ENCODE data around the gene OVAAL.
"Not testable (repeated sequence)": the region's sequence is repeated elsewhere in the genome, so short reads cannot be mapped to it uniquely, and the experiment has no call there.

Gene OVAAL

GRCh38 chr1:180542113-180542837, 16.5 kb upstream of the OVAAL start:
- DNase-seq: no peak

- DNase-seq: no peak
These were observed 16.0 kb upstream of the OVAAL start for GRCh38 chr1:180542838-180543145.

DNA sequence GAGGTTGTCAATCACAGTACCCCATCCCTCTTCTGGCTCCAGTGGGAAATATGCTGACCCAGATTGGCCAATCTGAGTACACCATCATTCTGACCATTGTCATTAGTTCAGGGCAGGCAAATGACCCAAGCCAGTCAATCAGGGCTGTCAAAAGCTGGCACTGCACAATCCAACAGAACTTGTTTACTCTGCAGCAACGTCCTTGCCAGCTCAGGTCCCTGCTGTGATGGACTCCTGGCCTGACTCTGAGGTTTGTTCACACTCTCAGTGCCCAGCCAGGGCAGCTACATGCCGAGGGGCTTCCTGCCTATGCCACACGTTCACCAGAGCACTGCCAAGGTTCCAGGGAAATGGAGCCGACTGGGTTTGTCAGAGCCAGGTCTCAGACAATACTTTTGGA, 14.7 kb upstream of the OVAAL start:
- no peak for DNase-seq

GRCh38 chr1:180545991-180546390, 12.8 kb upstream of the OVAAL start:
- DNase-seq: no peak

GRCh38 chr1:180548686-180549317, 10.0 kb upstream of the OVAAL start:
- peak; percentile 89 for DNase-seq

DNA sequence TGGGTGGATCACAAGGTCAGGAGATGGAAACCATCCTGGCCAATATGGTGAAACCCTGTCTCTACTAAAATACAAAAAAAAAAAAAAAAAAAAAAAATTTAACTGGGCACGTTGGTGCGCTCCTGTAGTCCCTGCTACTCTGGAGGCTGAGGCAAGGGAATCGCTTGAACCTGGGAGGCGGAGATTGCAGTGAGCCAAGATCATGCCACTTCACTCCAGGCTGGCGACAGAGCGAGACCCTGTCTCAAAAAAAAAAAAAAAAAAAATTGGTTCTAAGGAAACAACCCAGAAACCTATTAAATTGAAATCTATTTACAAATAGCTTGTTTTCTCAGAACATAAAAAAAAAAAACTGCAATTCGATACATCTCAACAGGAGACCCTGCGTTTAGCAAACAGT, 9.0 kb upstream of the OVAAL start:
- DNase-seq: not testable (repeated sequence)

GRCh38 chr1:180550241-180550640, 8.5 kb upstream of the OVAAL start:
- DNase-seq: no peak

GRCh38 chr1:180551997-180552396, 6.8 kb upstream of the OVAAL start:
- DNase-seq: no peak

GRCh38 chr1:180553046-180553445, 5.7 kb upstream of the OVAAL start:
- DNase-seq: not testable (repeated sequence)

DNA sequence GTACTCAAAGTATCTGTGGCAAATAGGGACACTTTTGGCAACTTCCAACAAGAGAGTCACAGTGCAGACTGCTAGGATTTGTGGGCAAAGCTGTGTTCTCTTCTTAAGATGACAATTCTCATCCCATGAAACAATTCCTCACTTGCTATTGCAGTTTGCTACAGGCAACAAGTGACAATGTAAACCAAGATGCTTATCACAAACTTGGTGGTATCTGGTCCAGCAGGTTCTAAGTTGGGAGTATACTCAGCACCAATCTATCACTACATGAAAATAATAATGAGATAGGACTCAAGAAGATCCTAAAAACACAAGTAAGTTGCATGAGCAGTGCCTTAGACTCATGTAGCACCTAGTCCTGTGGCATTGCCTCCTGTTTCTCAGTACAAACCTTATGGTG, 3.4 kb upstream of the OVAAL start:
- no peak for DNase-seq

- no peak for DNase-seq
These were observed 1.6 kb downstream of the OVAAL start for GRCh38 chr1:180560200-180560867.

DNA sequence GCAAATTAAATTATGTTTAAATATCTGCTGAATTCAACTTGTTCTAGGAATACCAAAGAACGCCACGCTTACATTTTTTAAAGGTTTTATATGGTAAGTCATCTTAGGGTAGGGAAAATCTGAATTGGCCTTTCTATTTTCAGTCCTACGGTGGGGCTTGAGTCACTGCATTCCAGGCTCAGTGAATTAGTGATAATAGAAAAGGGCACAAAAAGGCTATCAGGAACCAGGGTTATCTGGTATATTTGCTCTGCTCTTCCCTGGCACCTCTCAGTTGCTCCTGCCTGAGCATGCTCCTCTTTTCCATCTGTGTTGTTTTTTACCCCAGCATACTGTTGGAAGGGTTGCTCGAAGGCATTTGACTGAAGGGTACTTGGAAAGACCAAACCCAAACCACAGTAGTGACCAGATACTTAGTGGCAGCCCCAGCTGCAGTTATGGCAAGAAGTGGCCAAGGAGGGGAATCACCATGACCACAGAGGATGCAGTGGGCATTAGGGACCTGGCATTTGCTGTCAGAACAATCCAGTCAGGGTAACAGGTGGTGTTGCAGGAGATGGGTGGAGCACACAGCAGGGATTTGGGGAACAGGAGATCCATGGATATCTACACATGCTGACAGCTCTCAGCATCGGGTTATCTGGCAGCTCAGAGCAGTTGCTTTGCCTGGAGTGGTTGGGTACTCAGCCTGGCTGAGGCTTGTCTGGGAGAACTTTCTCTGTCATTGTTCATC, 2.3 kb downstream of the OVAAL start:
- no peak for DNase-seq

DNA sequence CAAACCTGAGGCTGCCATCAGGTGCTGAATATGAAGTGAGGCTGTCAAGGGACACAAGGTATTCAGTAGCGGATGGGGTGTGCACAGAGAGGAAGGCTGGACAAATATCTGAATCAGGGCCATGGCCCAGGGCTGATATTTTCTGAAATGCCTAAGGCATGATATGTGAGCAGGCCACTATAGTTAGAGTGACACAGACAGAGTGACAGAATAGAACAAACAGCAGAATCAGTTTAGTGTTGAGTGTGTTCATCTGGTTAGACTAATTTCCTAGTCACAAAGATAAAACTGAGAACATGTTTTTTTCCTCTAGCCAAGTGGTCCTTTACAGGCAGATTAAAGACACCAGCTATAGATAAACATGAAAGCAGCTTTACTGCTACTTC, 3.9 kb downstream of the OVAAL start:
- DNase-seq: no peak

GRCh38 chr1:180563026-180563827, 4.5 kb downstream of the OVAAL start:
- DNase-seq: no peak

DNA sequence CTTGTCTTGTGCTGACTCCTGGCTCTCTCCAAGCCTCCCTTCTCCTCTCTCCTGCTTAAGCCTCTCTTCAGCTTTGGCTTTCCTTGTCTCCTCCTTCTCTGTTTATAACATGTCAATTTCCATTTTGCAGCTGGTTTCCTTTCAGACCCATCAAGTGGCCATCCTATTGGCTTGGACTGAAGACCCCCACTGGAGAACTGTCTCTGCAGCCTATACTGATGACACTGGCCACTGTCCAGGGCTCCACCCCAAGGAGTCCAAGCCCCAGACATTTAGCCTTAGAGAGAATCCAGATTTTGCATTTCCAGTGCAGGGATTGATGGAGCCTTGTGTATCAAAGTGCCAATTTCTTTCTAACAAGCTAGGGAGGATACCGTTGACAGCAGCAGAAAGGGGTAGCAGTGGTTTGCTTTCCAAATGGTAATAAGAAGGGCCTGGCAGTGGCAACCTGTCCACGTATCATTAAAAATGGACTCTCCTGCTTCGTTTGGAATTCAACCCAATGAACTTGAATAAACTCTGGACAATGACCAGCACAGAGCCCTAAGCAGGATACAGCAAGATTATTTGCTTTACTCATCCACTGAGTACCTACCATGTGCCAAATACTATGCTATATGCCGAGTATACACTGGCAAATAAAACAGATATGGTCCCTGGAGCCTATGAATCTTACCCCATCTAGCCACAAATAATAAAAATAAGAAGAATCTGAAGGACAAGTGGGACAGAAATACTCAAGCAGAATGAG, 6.5 kb downstream of the OVAAL start:
- no peak for DNase-seq

DNA sequence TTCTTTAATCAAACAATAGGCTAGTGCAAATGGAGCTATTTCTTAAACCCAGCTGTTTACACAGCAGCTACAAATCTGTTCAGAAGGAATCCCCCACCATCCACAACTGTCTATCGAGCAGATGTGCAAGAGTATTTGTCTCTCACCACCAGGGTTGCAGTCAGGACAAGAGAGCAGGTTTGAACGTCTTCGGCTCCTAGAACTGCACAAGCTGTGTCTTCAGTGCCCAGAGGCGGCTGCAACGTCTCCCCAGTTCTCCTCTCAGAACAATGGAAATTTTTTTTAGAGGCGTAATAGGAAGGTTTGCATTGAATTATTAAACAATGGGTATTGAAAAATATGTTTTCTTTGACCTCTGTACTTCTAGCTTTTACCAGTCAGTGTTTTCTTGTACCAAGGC, 7.3 kb downstream of the OVAAL start:
- DNase-seq: no peak

DNA sequence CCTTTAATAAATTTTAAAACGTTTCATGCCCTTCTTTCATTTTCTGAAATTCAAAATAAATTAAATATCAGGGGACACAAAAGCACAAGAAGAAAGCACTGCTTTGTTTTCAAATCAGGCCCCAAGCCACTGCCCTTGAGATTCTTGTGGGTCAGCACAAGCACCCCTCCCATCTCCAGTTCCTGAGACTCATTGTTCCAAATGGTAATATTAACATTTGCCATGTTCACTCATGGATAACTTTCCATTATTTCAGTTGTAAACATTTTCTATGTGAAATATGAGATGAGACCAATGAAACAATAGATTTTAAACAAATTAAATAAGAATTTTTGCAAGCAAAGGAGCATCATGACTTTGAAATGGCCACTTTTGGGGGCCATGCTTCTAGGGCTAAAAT, 7.7 kb downstream of the OVAAL start:
- DNase-seq: no peak

DNA sequence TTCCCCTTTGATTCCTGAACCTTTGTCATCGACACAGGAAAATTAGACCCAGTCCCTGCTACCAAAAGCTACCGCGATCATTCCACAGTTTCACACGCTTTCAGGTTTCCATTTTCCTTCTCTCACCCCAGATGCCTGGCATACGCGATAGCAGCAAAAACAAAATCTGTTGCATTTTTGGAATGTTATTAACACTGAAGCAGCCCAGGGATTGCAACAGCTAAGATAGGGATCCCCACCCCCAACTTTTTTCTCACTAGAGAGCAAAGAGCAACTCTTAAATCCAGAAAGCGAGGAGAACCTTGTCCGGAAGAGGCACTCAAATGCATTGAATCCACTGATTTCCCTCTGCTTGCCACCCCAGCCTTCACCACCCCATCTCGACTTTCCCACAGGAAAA, 8.9 kb downstream of the OVAAL start:
- DNase-seq: no peak

DNA sequence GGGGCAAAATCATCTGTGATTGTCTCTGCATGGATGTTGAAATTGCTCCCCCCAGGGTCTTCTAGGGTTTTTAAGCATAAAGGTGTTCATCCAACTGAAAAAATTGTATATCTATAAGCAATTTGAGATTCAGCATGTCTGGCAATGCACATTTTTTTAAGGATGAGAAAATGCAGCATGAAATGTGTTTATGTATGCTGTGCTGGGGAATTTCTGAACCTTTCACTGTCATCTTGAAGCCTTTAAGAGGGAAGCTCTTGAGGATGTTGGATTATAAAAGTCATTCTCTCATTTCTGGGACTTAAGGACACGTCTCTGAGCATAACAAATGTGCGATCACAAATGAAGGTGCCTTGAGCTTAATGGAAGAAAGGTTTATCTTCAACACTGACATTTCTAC, 9.4 kb downstream of the OVAAL start:
- no peak for DNase-seq

- DNase-seq: no peak
These were observed 12.5 kb downstream of the OVAAL start for GRCh38 chr1:180571060-180571831.
